Urinary bladder (tissue), 4 donors: ENCODE results near the gene HPGDS. TPM values are rescaled to one million over a fixed set of nuclear protein-coding genes. Genes with fewer than 3 reads are reported as not detected.
"Not testable (repeated sequence)": the region's sequence is repeated elsewhere in the genome, so short reads cannot be mapped to it uniquely, and the experiment has no call there.

ENCODE experiments used
- DNase-seq: peaks from one replicate; pipeline ENCODE4 v3.0.0-alpha.2; 2015; ENCODE audit errors: extremely low spot score
- H3K27ac ChIP-seq: one replicate; pipeline ENCODE4 v1.5.1; 2013; ENCODE audit warnings: low read depth, mild to moderate bottlenecking, moderate library complexity
- H3K36me3 ChIP-seq: one replicate; pipeline ENCODE4 v1.6.1; 2013; ENCODE audit warnings: mild to moderate bottlenecking, moderate library complexity; ENCODE audit not compliant: insufficient read depth
- H3K4me1 ChIP-seq: one replicate; pipeline ENCODE4 v1.6.1; 2013; ENCODE audit warnings: mild to moderate bottlenecking, moderate library complexity; ENCODE audit not compliant: insufficient read depth
- H3K4me3 ChIP-seq: one replicate; pipeline ENCODE4 v1.5.1; 2013; ENCODE audit warnings: low read depth, low read length
- WGBS: extraction: QIAGEN DNeasy Blood & Tissue Kit; methylation state at CpG from one replicate; pipeline ENCODE4 v1.1.7; 2013; 5-methylcytosine and 5-hydroxymethylcytosine counted together
- polyA plus RNA-seq: library from polyadenylated mRNA; stranded (reverse); fragments of 200-250 nt; gene quantifications from one replicate; pipeline ENCODE4 v1.2.3, GENCODE V29; 2013
- total RNA-seq: library from RNA; depleted of rRNA; stranded (reverse); fragments of >200 nt; gene quantifications from one replicate; pipeline ENCODE4 v1.2.3, GENCODE V29; 2014
- donor health status: healthy with polysubstance abuse.
- donor health status: healthy.

Gene HPGDS
- total RNA-seq (19.3 TPM), polyA plus RNA-seq (1.5 TPM)

GRCh38 chr4:94342694-94343093 is at the start of gene HPGDS:
Gene HPGDS (minus strand): TSS chr4:94342836. CDS start chr4:94334629, 8,207 bp downstream.
- no peak for DNase-seq
- Histone ChIP-seq H3K27ac (no peak within 1 kb of the TSS), H3K4me1 (no peaks in the 10 kb centered on the region), H3K36me3 (no peaks in the 10 kb centered on the region), H3K4me3 (no peak within 1 kb of the TSS)
- WGBS = 58% methylated on average over 5 of the region's 5 CpGs

- Histone ChIP-seq H3K36me3 (no peaks in the 10 kb centered on the region), H3K4me1 (no peaks in the 10 kb centered on the region), H3K27ac (no peak overlapping the region), H3K4me3 (no peak overlapping the region)
- no peak for DNase-seq
- 86% methylated on average over 2 of the region's 2 CpGs for WGBS
Measured at GRCh38 chr4:94390804-94391410, 48.3 kb upstream of the HPGDS start.

- DNase-seq = no peak
- Histone ChIP-seq H3K4me1 (no peaks in the 10 kb centered on the region), H3K36me3 (no peaks in the 10 kb centered on the region), H3K27ac (no peak overlapping the region), H3K4me3 (no peak overlapping the region)
- 91% methylated on average over 5 of the region's 5 CpGs for WGBS
Measured at GRCh38 chr4:94389595-94390267, 47.1 kb upstream of the HPGDS start.

GRCh38 chr4:94387965-94388364 is 45.3 kb upstream of the HPGDS start:
- H3K4me1 ChIP-seq, H3K4me3 ChIP-seq, H3K27ac ChIP-seq, H3K36me3 ChIP-seq, DNase-seq: not testable (repeated sequence)
- WGBS = 56% methylated on average over 4 of the region's 4 CpGs

- not testable (repeated sequence) for H3K4me3 ChIP-seq
Measured at GRCh38 chr4:94385452-94385851, 42.8 kb upstream of the HPGDS start.

GRCh38 chr4:94382891-94383290 is 40.3 kb upstream of the HPGDS start:
- not testable (repeated sequence) for H3K36me3 ChIP-seq, H3K27ac ChIP-seq, H3K4me1 ChIP-seq, DNase-seq, H3K4me3 ChIP-seq
- 66% methylated on average over 5 of the region's 5 CpGs for WGBS

More at GRCh38 chr4:94385452-94385851, 42.8 kb upstream of the HPGDS start:
- not testable (repeated sequence) for H3K4me1 ChIP-seq, H3K27ac ChIP-seq, DNase-seq, H3K36me3 ChIP-seq
- 83% methylated on average over 3 of the region's 3 CpGs for WGBS

GRCh38 chr4:94378047-94378446 is 35.4 kb upstream of the HPGDS start:
- Histone ChIP-seq H3K36me3 (no peaks in the 10 kb centered on the region), H3K4me1 (no peaks in the 10 kb centered on the region), H3K27ac (no peak overlapping the region), H3K4me3 (no peak overlapping the region)
- no peak for DNase-seq
- 39% methylated on average over 3 of the region's 3 CpGs for WGBS

GRCh38 chr4:94377294-94377693 is 34.7 kb upstream of the HPGDS start:
- no peak overlapping the region for H3K4me3 ChIP-seq
- DNase-seq = no peak
- WGBS = 93% methylated on average over 2 of the region's 2 CpGs
- H3K36me3 ChIP-seq = no peaks in the 10 kb centered on the region
- no peak overlapping the region for H3K27ac ChIP-seq
- no peaks in the 10 kb centered on the region for H3K4me1 ChIP-seq

- no peaks in the 10 kb centered on the region for H3K36me3 ChIP-seq
- H3K4me3 ChIP-seq = no peak overlapping the region
- no peak for DNase-seq
- no peaks in the 10 kb centered on the region for H3K4me1 ChIP-seq
- 83% methylated on average over 3 of the region's 3 CpGs for WGBS
- no peak overlapping the region for H3K27ac ChIP-seq
Measured at GRCh38 chr4:94375364-94375763, 32.7 kb upstream of the HPGDS start.

GRCh38 chr4:94373752-94374151 is 31.1 kb upstream of the HPGDS start:
- no peak overlapping the region for H3K27ac ChIP-seq
- WGBS = 91% methylated on average over 3 of the region's 3 CpGs
- H3K4me3 ChIP-seq = no peak overlapping the region
- DNase-seq = no peak
- H3K36me3 ChIP-seq = no peaks in the 10 kb centered on the region
- no peaks in the 10 kb centered on the region for H3K4me1 ChIP-seq

GRCh38 chr4:94372991-94373390 is 30.4 kb upstream of the HPGDS start:
- Histone ChIP-seq H3K4me3 (no peak overlapping the region), H3K4me1 (no peaks in the 10 kb centered on the region), H3K27ac (no peak overlapping the region), H3K36me3 (no peaks in the 10 kb centered on the region)
- WGBS = 92% methylated on average over 3 of the region's 3 CpGs
- no peak for DNase-seq

- H3K4me1 ChIP-seq = no peaks in the 10 kb centered on the region
- WGBS = 71% methylated on average over 4 of the region's 4 CpGs
- no peaks in the 10 kb centered on the region for H3K36me3 ChIP-seq
- no peak overlapping the region for H3K27ac ChIP-seq
- no peak for DNase-seq
- no peak overlapping the region for H3K4me3 ChIP-seq
Measured at GRCh38 chr4:94372228-94372978, 29.8 kb upstream of the HPGDS start.

- no peak overlapping the region for H3K4me3 ChIP-seq
- no peaks in the 10 kb centered on the region for H3K36me3 ChIP-seq
- H3K27ac ChIP-seq = no peak overlapping the region
- no peak for DNase-seq
- H3K4me1 ChIP-seq = no peaks in the 10 kb centered on the region
Measured at GRCh38 chr4:94371290-94371689, 28.7 kb upstream of the HPGDS start.
